HG03039 (cell line): Measurements from ENCODE around the gene ARF4.
"Not testable (repeated sequence)": the region's sequence is repeated elsewhere in the genome, so short reads cannot be mapped to it uniquely, and the experiment has no call there.

Experiments used
- ATAC-seq: cut with Tn5 transposase; IDR thresholded peaks from one replicate; pipeline ENCODE4 v1.9.1; 2021; ENCODE audit warnings: mild to moderate bottlenecking, moderate library complexity; ENCODE audit not compliant: unreplicated experiment

ARF4 gene

GRCh38 chr3:57597127-57597923 is at the start of gene ARF4:
Gene ARF4, minus strand, starts transcription at chr3:57597344. Its CDS starts 204 bp downstream, at chr3:57597140.
- peak; percentile 94 for ATAC-seq

- no peak for ATAC-seq
Observed at GRCh38 chr3:57646723-57647122, 49.6 kb upstream of the ARF4 start.

DNA sequence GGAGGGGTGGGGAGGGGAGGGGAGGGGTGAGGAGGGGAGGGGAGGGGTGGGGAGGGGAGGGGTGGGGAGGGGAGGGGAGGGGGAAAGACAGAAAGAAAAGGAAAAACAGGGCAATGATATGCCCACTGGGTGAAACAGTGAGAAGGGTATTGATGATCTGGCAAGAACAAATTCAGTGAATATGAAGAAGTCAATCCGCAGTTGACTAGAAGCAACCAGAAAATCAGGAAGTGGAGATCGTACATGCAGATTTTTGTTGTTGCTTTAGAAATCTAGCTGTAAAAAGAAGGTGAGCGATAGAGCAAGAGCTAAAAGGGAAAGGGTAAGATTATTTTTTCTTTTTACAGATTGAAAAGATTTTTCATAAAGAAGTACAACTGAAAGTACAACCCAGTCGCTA is 47.6 kb upstream of the ARF4 start:
- no peak for ATAC-seq

- ATAC-seq = no peak
Observed at GRCh38 chr3:57637391-57637790, 40.2 kb upstream of the ARF4 start.

GRCh38 chr3:57634259-57634658 is 37.1 kb upstream of the ARF4 start:
- ATAC-seq = not testable (repeated sequence)

DNA sequence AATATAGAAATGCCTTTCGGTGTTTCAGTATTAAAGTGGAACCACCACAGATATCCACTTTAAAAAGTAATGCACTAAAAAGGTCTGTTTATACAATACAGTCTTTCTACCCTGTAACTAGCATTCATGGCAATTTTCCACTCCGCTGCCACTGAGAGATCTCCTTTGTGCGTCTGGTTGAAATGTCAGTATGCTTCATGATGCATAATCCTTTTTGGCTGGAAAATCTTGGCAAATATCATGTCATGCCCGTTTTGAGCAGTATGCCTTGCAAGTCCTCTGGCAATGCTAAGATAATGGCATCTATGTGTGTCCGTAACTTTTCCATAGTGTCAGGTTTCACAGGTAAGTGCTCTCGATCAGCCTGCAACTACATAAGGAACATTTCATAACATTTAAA is 30.8 kb upstream of the ARF4 start:
- ATAC-seq = no peak

GRCh38 chr3:57624801-57625200 is 27.7 kb upstream of the ARF4 start:
- no peak for ATAC-seq

DNA sequence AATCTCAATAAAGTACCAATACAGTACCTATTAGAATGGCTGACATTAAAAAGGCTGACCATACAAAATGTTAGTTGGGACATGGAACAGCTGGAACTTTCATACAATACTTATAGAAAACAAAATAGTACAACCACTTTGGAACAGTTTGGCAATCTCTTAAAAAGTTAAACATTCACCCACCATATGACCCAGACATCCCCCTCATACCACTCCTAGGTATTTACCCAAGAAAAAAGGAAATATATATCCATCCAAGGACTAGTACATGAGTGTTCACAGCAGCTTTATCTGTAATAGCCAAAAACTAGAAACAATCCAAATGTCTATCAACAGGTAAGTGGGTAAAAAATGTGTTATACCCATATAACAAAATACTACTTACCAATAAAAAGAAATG is 25.2 kb upstream of the ARF4 start:
- no peak for ATAC-seq

DNA sequence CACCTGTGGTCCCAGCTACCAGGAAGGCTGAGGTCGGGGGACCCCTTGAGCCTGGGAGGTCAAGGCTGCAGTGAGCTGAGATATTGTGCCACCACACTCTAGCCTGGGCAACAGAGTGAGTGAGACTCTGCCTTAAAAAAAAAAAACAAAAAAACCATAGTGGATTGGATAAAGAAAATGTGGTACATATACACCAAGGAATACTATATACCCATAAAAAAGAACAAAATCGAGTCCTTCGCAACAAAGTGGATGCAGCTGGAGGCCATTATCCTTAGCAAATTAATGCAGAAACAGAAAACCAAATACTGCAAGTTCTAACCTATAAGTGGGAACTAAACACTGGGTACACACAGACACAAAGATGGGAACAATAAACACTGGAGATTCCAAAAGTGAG is 20.6 kb upstream of the ARF4 start:
- ATAC-seq = no peak

GRCh38 chr3:57616233-57616632 is 19.1 kb upstream of the ARF4 start:
- ATAC-seq = no peak

DNA sequence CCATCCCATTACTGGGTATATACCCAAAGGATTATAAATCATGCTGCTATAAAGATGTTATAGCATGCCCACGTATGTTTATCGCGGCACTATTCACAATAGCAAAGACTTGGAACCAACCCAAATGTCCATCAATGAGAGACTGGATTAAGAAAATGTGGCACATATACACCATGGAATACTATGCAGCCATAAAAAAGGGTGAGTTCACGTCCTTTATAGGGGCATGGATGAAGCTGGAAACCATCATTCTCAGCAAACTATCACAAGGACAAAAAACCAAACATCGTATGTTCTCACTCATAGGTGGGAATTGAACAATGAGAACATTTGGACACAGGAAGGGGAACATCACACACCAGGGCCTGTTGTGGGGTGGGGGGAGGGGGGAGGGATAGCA is 14.7 kb upstream of the ARF4 start:
- not testable (repeated sequence) for ATAC-seq

DNA sequence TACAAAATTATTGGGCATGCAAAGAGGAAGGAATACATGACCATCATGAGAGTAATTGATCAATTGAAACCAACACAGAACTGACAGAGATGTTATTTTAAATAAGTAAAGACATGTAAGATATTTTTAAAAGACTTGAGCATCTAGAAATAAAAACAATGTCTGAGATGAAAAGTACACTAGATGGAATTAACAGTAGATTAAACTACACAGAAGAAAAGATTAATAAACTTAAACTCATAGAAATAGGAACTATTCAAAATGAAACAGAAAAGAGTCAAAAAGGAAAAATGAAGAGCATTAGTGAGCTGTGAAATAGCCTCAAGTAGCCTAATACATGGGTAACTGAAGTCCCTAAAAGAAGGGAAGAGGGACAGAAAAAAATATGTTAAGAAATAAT is 8.5 kb upstream of the ARF4 start:
- ATAC-seq = no peak

GRCh38 chr3:57604971-57605370 is 7.8 kb upstream of the ARF4 start:
- no peak for ATAC-seq

- ATAC-seq = no peak
Observed at GRCh38 chr3:57600195-57600594, 3.1 kb upstream of the ARF4 start.

DNA sequence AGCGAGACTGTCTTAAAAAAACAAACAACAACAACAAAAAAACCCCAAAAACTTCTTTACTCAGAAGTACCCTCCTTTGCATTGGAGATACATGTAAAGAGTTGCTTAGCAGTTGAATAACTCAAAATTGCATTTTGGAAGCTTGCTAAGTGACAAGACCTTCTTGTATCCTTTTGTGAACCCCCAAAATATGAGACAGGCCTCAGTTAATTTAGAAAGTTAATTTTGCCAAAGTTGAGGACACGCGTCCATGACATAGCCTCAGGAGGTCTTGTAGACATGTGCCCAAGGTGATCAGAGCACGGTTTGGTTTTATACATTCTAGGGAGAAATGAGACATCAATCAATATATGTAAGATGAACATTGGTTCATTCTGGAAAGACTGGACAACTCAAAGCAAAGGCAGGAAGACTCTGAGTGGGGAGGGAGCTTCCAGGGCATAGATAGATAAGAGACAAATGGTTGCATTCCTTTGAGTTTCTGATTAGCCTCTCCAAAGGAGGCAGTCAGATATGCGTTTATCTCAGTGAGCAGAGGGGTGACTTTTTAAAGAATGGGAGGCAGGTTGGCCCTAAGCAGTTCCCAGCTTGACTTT is 1.7 kb upstream of the ARF4 start:
- no peak for ATAC-seq

- no peak for ATAC-seq
Observed at GRCh38 chr3:57596495-57597126, 533 bp downstream of the ARF4 start.

DNA sequence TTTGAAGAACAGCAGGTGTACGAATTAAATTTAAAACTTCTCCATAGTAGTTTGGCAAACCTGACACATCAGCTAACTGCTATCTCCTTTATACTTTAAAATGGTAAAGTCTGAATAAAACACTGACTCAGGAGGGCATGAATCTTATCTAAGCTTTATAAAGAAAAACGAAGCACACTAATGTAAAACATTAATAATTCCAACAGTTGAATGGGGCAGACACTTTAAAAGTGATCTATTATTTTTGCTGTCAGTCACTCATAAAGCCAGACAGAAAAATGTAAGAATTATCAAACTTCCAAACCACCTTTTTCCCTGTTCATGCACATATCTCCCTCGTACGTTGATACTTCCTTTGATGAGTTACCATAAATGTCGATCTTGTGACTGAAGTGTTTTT is 2.6 kb downstream of the ARF4 start:
- ATAC-seq = no peak

DNA sequence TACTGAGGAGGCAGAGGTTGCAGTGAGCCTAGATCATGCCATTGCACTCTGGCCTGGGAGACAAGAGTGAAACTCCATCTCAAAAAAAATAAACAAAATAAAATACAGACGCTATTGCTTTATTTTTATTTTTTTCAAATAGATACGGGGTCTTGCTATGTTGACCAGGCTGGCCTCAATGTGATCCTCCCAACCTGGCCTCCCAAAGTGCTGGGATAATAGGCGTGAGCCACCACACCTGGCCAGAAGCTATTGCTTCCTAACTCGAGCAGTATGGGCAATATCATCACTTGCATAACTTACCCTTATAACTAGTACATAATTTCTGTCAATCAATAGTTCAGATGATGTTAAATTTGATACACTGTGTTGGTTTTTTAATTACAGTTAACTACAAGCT is 3.0 kb downstream of the ARF4 start:
- ATAC-seq = no peak

- no peak for ATAC-seq
Observed at GRCh38 chr3:57592306-57592705, 4.8 kb downstream of the ARF4 start.

GRCh38 chr3:57587905-57588304 is 9.2 kb downstream of the ARF4 start:
- no peak for ATAC-seq

GRCh38 chr3:57586778-57587177 is 10.4 kb downstream of the ARF4 start:
- no peak for ATAC-seq

DNA sequence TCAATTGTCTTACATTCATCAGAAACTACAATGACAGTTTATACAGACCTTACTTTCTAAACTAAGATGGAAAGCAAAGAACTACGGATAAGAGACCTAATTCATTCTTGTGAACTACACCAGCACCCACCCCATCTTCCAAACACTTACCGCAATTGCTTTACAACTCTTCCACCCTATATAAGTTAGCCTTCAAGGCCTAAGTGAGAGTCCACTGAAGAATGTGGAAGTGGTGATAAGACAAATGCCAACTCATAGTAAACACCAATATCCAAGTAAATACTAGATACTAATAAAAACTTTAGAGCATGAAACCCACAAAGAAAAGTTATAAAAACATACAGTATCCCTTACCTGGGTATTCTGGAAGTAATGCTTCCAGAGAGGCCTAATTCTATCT is 13.6 kb downstream of the ARF4 start:
- ATAC-seq = no peak
